Natural killer cell (primary cell): Measurements from ENCODE around the gene DEFB132. TPM values are rescaled to one million over a fixed set of nuclear protein-coding genes. Genes with fewer than 3 reads are reported as not detected.

ENCODE experiments used
- ATAC-seq, 3 donors: fragments of 150-1000 bp in 2 of 3; fragments of 200-7000 bp in 1 of 3; cut with Tn5 transposase; 1 replicate in 1 of 3; 2 replicates in 2 of 3; pipeline ENCODE4 v1.10.0; 2021; ENCODE audit warnings: mild to moderate bottlenecking in 2 of 3, moderate library complexity in 2 of 3
- DNase-seq, 2 donors: peaks; one replicate each; pipeline versions ENCODE4 v3.0.0 to v3.0.0-alpha.2; 2013 to 2021; ENCODE audit warnings: mixed read lengths in 1 of 2
- H3K27ac ChIP-seq: one replicate; pipeline ENCODE4 v1.5.1; 2013; ENCODE audit warnings: mild to moderate bottlenecking, low read length
- H3K27me3 ChIP-seq: one replicate; pipeline ENCODE4 v1.6.1; 2013; ENCODE audit warnings: low read length; ENCODE audit not compliant: control insufficient read depth, insufficient read depth
- H3K36me3 ChIP-seq: one replicate; pipeline ENCODE4 v1.6.1; 2013; ENCODE audit warnings: low read length; ENCODE audit not compliant: control insufficient read depth, insufficient read depth
- H3K4me1 ChIP-seq: one replicate; pipeline ENCODE4 v1.6.1; 2013; ENCODE audit warnings: low read length; ENCODE audit not compliant: control insufficient read depth, insufficient read depth
- H3K4me3 ChIP-seq: one replicate; pipeline ENCODE4 v1.5.1; 2013; ENCODE audit warnings: low read length
- H3K9me3 ChIP-seq: one replicate; pipeline ENCODE4 v1.6.1; 2013; ENCODE audit warnings: low read length; ENCODE audit not compliant: control insufficient read depth, insufficient read depth
- H3K27ac Mint-ChIP-seq, 2 donors: one replicate each; pipeline ENCODE4 v1.8.0; 2022; ENCODE audit warnings: mild to moderate bottlenecking in 2 of 2, mixed read lengths in 2 of 2, moderate library complexity in 1 of 2
- H3K27me3 Mint-ChIP-seq, 2 donors: one replicate each; pipeline ENCODE4 v1.8.0; 2022; ENCODE audit warnings: low read depth in 2 of 2, mixed read lengths in 2 of 2
- H3K36me3 Mint-ChIP-seq: one replicate; pipeline ENCODE4 v1.8.0; 2022; ENCODE audit warnings: mixed read lengths
- H3K4me1 Mint-ChIP-seq, 2 donors: one replicate each; pipeline ENCODE4 v1.8.0; 2022; ENCODE audit warnings: mixed read lengths in 2 of 2
- H3K4me3 Mint-ChIP-seq: one replicate; pipeline ENCODE4 v1.8.0; 2022; ENCODE audit warnings: mild to moderate bottlenecking, moderate library complexity, mixed read lengths
- H3K9me3 Mint-ChIP-seq, 2 donors: one replicate each; pipeline ENCODE4 v1.8.0; 2022; ENCODE audit warnings: mixed read lengths in 2 of 2
- CTCF ChIP-seq: fragments of 200-600 bp; IDR thresholded peaks from one replicate; pipeline ENCODE4 v1.8.0; 2022; ENCODE audit warnings: antibody characterized with exemption
- WGBS: methylation state at CpG from one replicate; pipeline ENCODE4 v1.1.7; 2013; ENCODE audit warnings: missing lambda C conversion rate; ENCODE audit not compliant: insufficient coverage; 5-methylcytosine and 5-hydroxymethylcytosine counted together
- intact Hi-C: fragments of 100-400 bp; cut with micrococcal nuclease; formaldehyde crosslinking; loops from one replicate; pipeline ENCODE4 v1.14.2; 2022
- total RNA-seq, 4 donors: library from RNA; stranded (reverse); fragments of 120-200 nt in 1 of 4; gene quantifications; one replicate each; pipeline versions ENCODE4 v1.2.3 to v1.2.4, GENCODE V29; 2013 to 2022

DEFB132 gene
- total RNA-seq, 3 donors from 2014 or later (not counting 1 experiment from before 2014, with no cell fraction given) = not detected

DNA sequence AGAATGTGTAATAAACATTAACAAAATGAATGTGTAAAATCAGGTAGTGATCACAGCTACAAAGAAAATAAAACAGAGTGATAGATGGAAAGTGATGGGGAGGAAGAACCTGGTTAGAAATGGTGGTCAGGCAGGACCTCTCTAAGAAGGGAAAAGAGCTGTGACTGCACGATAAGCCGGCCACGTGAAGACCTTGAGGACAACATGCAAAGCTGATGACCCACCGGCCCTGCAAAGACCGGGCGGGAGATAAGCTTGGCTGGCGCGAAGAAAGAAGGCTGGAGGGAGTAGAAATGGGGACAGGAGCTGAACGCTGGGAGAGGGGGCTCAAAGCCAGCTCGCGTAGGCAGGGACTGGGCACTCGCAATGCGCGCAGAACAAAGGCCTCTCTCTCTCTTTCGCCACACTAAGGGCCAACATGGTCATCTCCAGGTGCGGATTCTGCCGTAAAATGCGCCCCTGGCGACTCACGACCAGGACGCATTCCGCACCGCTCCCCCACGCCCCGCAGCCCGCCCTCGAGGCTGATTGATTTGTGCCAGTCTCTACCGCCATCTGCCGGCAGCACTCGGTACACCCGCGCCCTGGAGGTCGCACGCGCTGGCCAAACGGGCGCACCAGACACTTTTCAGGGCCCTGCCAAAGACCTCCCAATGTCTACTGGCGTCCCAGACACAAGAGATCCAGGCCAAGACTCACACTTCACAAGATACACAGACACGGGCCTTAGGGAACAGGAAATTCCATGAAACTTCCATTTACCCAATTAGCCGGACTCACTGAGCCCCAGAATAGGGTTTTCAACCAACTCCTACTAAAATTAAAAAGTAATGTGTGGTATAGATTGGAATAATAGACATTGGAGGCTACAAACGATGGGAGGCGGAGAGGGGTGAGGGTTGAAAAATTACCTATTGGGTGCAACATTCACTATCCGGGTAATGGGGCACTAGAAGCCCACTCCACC is 9.4 kb downstream of the DEFB132 start:
- Mint-ChIP-seq H3K27ac (no peak overlapping the region), H3K4me1 (peaks cover 11% of the 10 kb centered on the region in 2 donors), H3K27me3 (peaks cover 8 to 11% of the 10 kb centered on the region in 2 donors), H3K9me3 (no peaks in the 10 kb centered on the region), H3K36me3 (no peaks in the 10 kb centered on the region), H3K4me3 (peak overlapping the region; percentile 86)
- intact Hi-C loops = loop anchor here (1.0 to 5.0 kb wide), 2 partner anchors 60 to 63 kb away; no protein-coding TSS in a partner anchor
- TF ChIP-seq CTCF = peak; percentile 90
- peaks cover 9% of the 10 kb centered on the region for H3K4me1 ChIP-seq
- ATAC-seq (peak; percentile 97 to 100 (median 100)), DNase-seq (peak; percentile 86 to 93)
- H3K36me3 ChIP-seq = no peaks in the 10 kb centered on the region
- 9% methylated on average over 42 of the region's 43 CpGs for WGBS
- H3K27me3 ChIP-seq = peaks cover 7% of the 10 kb centered on the region
- H3K9me3 ChIP-seq = no peaks in the 10 kb centered on the region
- no peak overlapping the region for H3K27ac ChIP-seq
- peak overlapping the region; percentile 26 for H3K4me3 ChIP-seq

DNA sequence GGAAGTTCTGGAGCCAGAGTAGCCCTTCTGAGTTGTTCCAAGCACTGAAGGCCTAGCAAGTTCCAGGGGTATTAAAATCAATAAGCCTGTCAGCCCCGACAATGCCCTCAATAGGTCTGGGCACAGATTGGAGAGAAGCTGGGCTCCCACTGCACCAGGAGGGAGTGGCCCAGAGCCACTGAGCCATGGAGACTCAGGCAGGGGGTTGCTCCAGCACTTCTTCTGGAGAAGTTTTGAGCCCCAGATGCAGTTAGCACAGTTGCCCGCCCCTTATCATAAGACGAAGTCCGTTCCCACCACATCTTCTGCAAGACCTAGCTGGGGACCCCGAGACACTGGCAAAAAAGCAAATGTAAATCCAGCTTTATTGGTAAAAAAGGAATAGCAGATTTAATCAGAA is 13.0 kb downstream of the DEFB132 start:
- peaks cover 11% of the 10 kb centered on the region in 2 donors for H3K4me1 Mint-ChIP-seq
- no peak for TF ChIP-seq CTCF
- ATAC-seq (no peak), DNase-seq (no peak)
- H3K9me3 ChIP-seq = no peaks in the 10 kb centered on the region
- no peak overlapping the region for H3K4me3 Mint-ChIP-seq
- peaks cover 8% of the 10 kb centered on the region in 2 donors for H3K27me3 Mint-ChIP-seq
- intact Hi-C loops = no loop called here
- H3K36me3 ChIP-seq = no peaks in the 10 kb centered on the region
- H3K9me3 Mint-ChIP-seq = no peaks in the 10 kb centered on the region
- peaks cover 9% of the 10 kb centered on the region for H3K4me1 ChIP-seq
- H3K27ac Mint-ChIP-seq = no peak overlapping the region
- no peak overlapping the region for H3K4me3 ChIP-seq
- H3K27me3 ChIP-seq = peaks cover 7% of the 10 kb centered on the region
- no peaks in the 10 kb centered on the region for H3K36me3 Mint-ChIP-seq
- WGBS = 93% methylated on average over 4 of the region's 5 CpGs
- no peak overlapping the region for H3K27ac ChIP-seq

GRCh38 chr20:271069-271468 is 13.5 kb downstream of the DEFB132 start:
- peaks cover 11% of the 10 kb centered on the region in 2 donors for H3K4me1 Mint-ChIP-seq
- Histone ChIP-seq H3K27ac (no peak overlapping the region), H3K27me3 (peaks cover 4% of the 10 kb centered on the region), H3K9me3 (no peaks in the 10 kb centered on the region), H3K4me1 (peaks cover 9% of the 10 kb centered on the region), H3K4me3 (no peak overlapping the region), H3K36me3 (no peaks in the 10 kb centered on the region)
- no peak overlapping the region for H3K4me3 Mint-ChIP-seq
- no peak for TF ChIP-seq CTCF
- H3K9me3 Mint-ChIP-seq = no peaks in the 10 kb centered on the region
- ATAC-seq (no peak), DNase-seq (no peak)
- H3K36me3 Mint-ChIP-seq = no peaks in the 10 kb centered on the region
- intact Hi-C loops = no loop called here
- H3K27ac Mint-ChIP-seq = no peak overlapping the region
- H3K27me3 Mint-ChIP-seq = peaks cover 5 to 7% of the 10 kb centered on the region in 2 donors
- 86% methylated on average over 4 of the region's 4 CpGs for WGBS
